Measurements from ENCODE around the gene TEX2. TPM values are rescaled to one million over a fixed set of nuclear protein-coding genes. Genes with fewer than 3 reads are reported as not detected.

The TEX2 gene
- total RNA-seq, 3 donors from 2014 or later = 27.5 to 38.5 (median 30.2) TPM

GRCh38 chr17:64161380-64162176, 101.5 kb downstream of the TEX2 start:
- ATAC-seq (no peak), DNase-seq (no peak)
- Histone ChIP-seq H3K9me3 (no peaks in the 10 kb centered on the region), H3K36me3 (ENCODE audit: low read depth) (no peaks in the 10 kb centered on the region), H3K4me1 (ENCODE audit: low read depth) (peaks cover under 1% of the 10 kb centered on the region), H3K4me3 (no peak overlapping the region)
- no peak for TF ChIP-seq CTCF (IDR thresholded peaks at IDR 0.05)
- intact Hi-C loops (cut with DNase I, micrococcal nuclease) = loop anchor here in 1 of 2 donors (10.0 kb wide), 1 partner anchor 93 kb away; no protein-coding TSS in a partner anchor

GRCh38 chr17:64160378-64160777, 102.7 kb downstream of the TEX2 start:
- no peaks in the 10 kb centered on the region for H3K9me3 ChIP-seq
- intact Hi-C loops (cut with DNase I, micrococcal nuclease) = loop anchor here in 1 of 2 donors (10.0 kb wide), 1 partner anchor 94 kb away; no protein-coding TSS in a partner anchor
- ATAC-seq = no peak
- H3K36me3 ChIP-seq (ENCODE audit: low read depth) = no peaks in the 10 kb centered on the region
- no peak for DNase-seq
- H3K4me3 ChIP-seq = no peak overlapping the region
- peaks cover 5% of the 10 kb centered on the region for H3K4me1 ChIP-seq (ENCODE audit: low read depth)
- TF ChIP-seq CTCF (IDR thresholded peaks at IDR 0.05) = no peak

DNA sequence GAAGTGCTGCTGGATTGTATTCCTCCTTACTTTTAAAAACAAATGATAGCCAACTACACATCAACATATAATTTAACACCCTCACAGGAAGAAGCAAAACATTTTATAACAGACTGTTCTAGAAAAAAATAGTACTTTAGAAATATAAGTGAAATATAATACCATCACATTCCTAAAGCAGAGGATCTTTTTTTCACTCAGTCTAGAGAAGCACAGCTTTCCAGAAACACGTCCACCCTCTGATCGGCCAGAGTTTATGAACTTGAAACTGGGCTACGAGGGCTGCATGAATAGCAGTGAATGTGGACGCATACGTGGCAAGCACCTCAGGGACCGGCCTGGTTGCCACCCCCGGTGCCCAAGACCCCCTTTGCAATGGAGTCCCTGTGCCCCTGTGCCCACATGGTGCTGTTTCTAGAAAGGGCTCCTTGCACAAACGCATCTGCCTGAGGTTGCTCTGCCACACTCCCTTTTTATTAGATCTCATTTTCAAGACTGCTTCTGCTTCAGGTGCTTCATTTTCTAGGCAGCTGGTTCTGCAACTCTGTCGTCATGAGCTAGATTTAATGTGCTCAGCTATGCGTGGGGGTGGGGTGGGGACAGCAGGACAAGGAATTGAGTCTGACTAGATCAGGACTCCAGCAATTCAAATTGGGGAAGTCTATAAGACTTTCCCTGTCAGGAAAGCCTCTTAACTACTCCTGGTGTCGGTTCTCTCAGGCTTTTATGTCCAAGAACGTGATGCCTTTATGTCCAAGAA, 104.0 kb downstream of the TEX2 start:
- Histone ChIP-seq H3K9me3 (no peaks in the 10 kb centered on the region), H3K4me1 (ENCODE audit: low read depth) (peaks cover 5% of the 10 kb centered on the region), H3K4me3 (no peak overlapping the region), H3K36me3 (ENCODE audit: low read depth) (no peaks in the 10 kb centered on the region)
- no peak for ATAC-seq
- TF ChIP-seq CTCF (IDR thresholded peaks at IDR 0.05) = no peak
- intact Hi-C loops (cut with DNase I, micrococcal nuclease) = no loop called here
- DNase-seq = no peak

- DNase-seq = no peak
- intact Hi-C loops (cut with DNase I, micrococcal nuclease) = no loop called here
- no peaks in the 10 kb centered on the region for H3K36me3 ChIP-seq (ENCODE audit: low read depth)
- ATAC-seq = no peak
- no peak for TF ChIP-seq CTCF (IDR thresholded peaks at IDR 0.05)
- H3K9me3 ChIP-seq = no peaks in the 10 kb centered on the region
- no peak overlapping the region for H3K4me3 ChIP-seq
- peaks cover 5% of the 10 kb centered on the region for H3K4me1 ChIP-seq (ENCODE audit: low read depth)
Measured at GRCh38 chr17:64158406-64158805, 104.7 kb downstream of the TEX2 start.

GRCh38 chr17:64157669-64158180, 105.3 kb downstream of the TEX2 start:
- no peak for ATAC-seq

More at GRCh38 chr17:64157669-64158180, 105.3 kb downstream of the TEX2 start:
- intact Hi-C loops (cut with DNase I, micrococcal nuclease) = no loop called here
- DNase-seq = no peak
- no peaks in the 10 kb centered on the region for H3K36me3 ChIP-seq (ENCODE audit: low read depth)
- H3K9me3 ChIP-seq = no peaks in the 10 kb centered on the region
- no peak overlapping the region for H3K4me3 ChIP-seq
- no peak for TF ChIP-seq CTCF (IDR thresholded peaks at IDR 0.05)
- peaks cover 5% of the 10 kb centered on the region for H3K4me1 ChIP-seq (ENCODE audit: low read depth)
